ENCODE data around the gene SLC17A5.
A peak's percentile ranks its signal among the peaks of the same experiment; 100 is the strongest.
"Not testable (repeated sequence)": the region's sequence is repeated elsewhere in the genome, so short reads cannot be mapped to it uniquely, and the experiment has no call there.

The SLC17A5 gene

GRCh38 chr6:73653571-73654424 lies at the start of gene SLC17A5:
Gene SLC17A5, minus strand, starts transcription at chr6:73653992. Its CDS starts 106 bp downstream, at chr6:73653886.
- peak; percentile 94 for DNase-seq (ENCODE audit: low read depth)

- no peak for DNase-seq (ENCODE audit: low read depth)
Observed at GRCh38 chr6:73703466-73703865, 49.7 kb upstream of the SLC17A5 start.

GRCh38 chr6:73702444-73702843 lies 48.7 kb upstream of the SLC17A5 start:
- no peak for DNase-seq (ENCODE audit: low read depth)

GRCh38 chr6:73699676-73700459 lies 46.1 kb upstream of the SLC17A5 start:
- DNase-seq (ENCODE audit: low read depth): no peak

GRCh38 chr6:73696966-73697655 lies 43.3 kb upstream of the SLC17A5 start:
- DNase-seq (ENCODE audit: low read depth): no peak

GRCh38 chr6:73695619-73696421 lies 42.0 kb upstream of the SLC17A5 start, which contains the start of gene CD109:
Gene CD109, plus strand, starts transcription at chr6:73696203. Its CDS starts 13 bp downstream, at chr6:73696216.
- peak; percentile 77 for DNase-seq (ENCODE audit: low read depth)

- DNase-seq (ENCODE audit: low read depth): peak; percentile 50
Observed at GRCh38 chr6:73694711-73695411, 41.1 kb upstream of the SLC17A5 start.

- peak; percentile 51 for DNase-seq (ENCODE audit: low read depth)
Observed at GRCh38 chr6:73691512-73691911, 37.7 kb upstream of the SLC17A5 start.

GRCh38 chr6:73690056-73690455 lies 36.3 kb upstream of the SLC17A5 start:
- DNase-seq (ENCODE audit: low read depth): no peak

GRCh38 chr6:73688351-73688750 lies 34.6 kb upstream of the SLC17A5 start:
- no peak for DNase-seq (ENCODE audit: low read depth)

GRCh38 chr6:73683574-73683973 lies 29.8 kb upstream of the SLC17A5 start:
- DNase-seq (ENCODE audit: low read depth): not testable (repeated sequence)

- no peak for DNase-seq (ENCODE audit: low read depth)
Observed at GRCh38 chr6:73680289-73680918, 26.6 kb upstream of the SLC17A5 start.

GRCh38 chr6:73679846-73680245 lies 26.1 kb upstream of the SLC17A5 start:
- DNase-seq (ENCODE audit: low read depth): not testable (repeated sequence)

GRCh38 chr6:73679009-73679408 lies 25.2 kb upstream of the SLC17A5 start:
- DNase-seq (ENCODE audit: low read depth): no peak

GRCh38 chr6:73675466-73676098 lies 21.8 kb upstream of the SLC17A5 start:
- peak; percentile 69 for DNase-seq (ENCODE audit: low read depth)

- DNase-seq (ENCODE audit: low read depth): no peak
Observed at GRCh38 chr6:73671911-73672685, 18.3 kb upstream of the SLC17A5 start.

- no peak for DNase-seq (ENCODE audit: low read depth)
Observed at GRCh38 chr6:73669005-73669404, 15.2 kb upstream of the SLC17A5 start.

- DNase-seq (ENCODE audit: low read depth): no peak
Observed at GRCh38 chr6:73667798-73668197, 14.0 kb upstream of the SLC17A5 start.

GRCh38 chr6:73666393-73666792 lies 12.6 kb upstream of the SLC17A5 start:
- no peak for DNase-seq (ENCODE audit: low read depth)

All from iris pigment epithelial cell (primary cell).